Tibial artery (tissue), 4 donors: Measurements from ENCODE around the gene CSF3R.

Experiments
- DNase-seq, 2 donors: peaks; one replicate each; pipeline ENCODE4 v3.0.0-alpha.2; 2019
- H3K27ac ChIP-seq, 2 donors: fragments of 200-600 bp; sonication (generic) in 1 of 2; 1 replicate in 1 of 2; 2 replicates in 1 of 2; pipeline ENCODE4 v1.5.1; 2018 to 2019; ENCODE audit warnings: mild to moderate bottlenecking in 1 of 2
- H3K27me3 ChIP-seq, 2 donors: fragments of 200-600 bp; sonication (generic) in 1 of 2; one replicate each; pipeline versions ENCODE4 v1.5.1 to v1.6.0; 2016 to 2019
- H3K36me3 ChIP-seq, 3 donors: fragments of 200-600 bp; sonication (generic) in 2 of 3; one replicate each; pipeline ENCODE4 v1.5.1; 2016 to 2019; ENCODE audit warnings: mild to moderate bottlenecking in 2 of 3
- H3K4me1 ChIP-seq, 4 donors: fragments of 200-600 bp; sonication (generic) in 2 of 4; 1 replicate in 3 of 4; 2 replicates in 1 of 4; pipeline ENCODE4 v1.5.1; 2016 to 2019
- H3K4me3 ChIP-seq, 2 donors: fragments of 200-600 bp; sonication (generic) in 1 of 2; 1 replicate in 1 of 2; 2 replicates in 1 of 2; pipeline ENCODE4 v1.5.1; 2018 to 2019; ENCODE audit warnings: mild to moderate bottlenecking in 2 of 2
- H3K9me3 ChIP-seq, 3 donors: fragments of 200-600 bp; sonication (generic) in 1 of 3; one replicate each; pipeline ENCODE4 v1.5.1; 2016 to 2019
- CTCF ChIP-seq, 2 experiments: fragments of 200-600 bp in 1 of 2; fragments of 450-650 bp in 1 of 2; IDR thresholded peaks; one replicate each; pipeline ENCODE4 v1.5.1; 2017 to 2019; ENCODE audit warnings: antibody characterized with exemption in 2 of 2, mild to moderate bottlenecking in 1 of 2, moderate library complexity in 1 of 2
- intact Hi-C: fragments of 100-400 bp; cut with DNase I; formaldehyde crosslinking; loops from one replicate; pipeline ENCODE4 v1.15.0; 2023; ENCODE audit warnings: low total_unique reads

CSF3R gene

GRCh38 chr1:36522461-36523229 lies 39.9 kb upstream of the CSF3R start:
- Histone ChIP-seq H3K36me3 (no peaks in the 10 kb centered on the region), H3K27me3 (peaks cover 0 to 15% of the 10 kb centered on the region in 2 donors), H3K4me1 (no peaks in the 10 kb centered on the region), H3K27ac (no peak overlapping the region), H3K4me3 (no peak overlapping the region), H3K9me3 (no peaks in the 10 kb centered on the region)
- no peak for DNase-seq
- TF ChIP-seq CTCF (IDR thresholded peaks at IDR 0.05), result no peak
- intact Hi-C loops, result no loop called here

GRCh38 chr1:36522021-36522420 lies 39.3 kb upstream of the CSF3R start:
- Histone ChIP-seq H3K36me3 (no peaks in the 10 kb centered on the region), H3K4me1 (no peaks in the 10 kb centered on the region), H3K4me3 (no peak overlapping the region), H3K27me3 (peaks cover 0 to 14% of the 10 kb centered on the region in 2 donors), H3K9me3 (no peaks in the 10 kb centered on the region), H3K27ac (no peak overlapping the region)
- DNase-seq, result no peak
- intact Hi-C loops, result no loop called here
- no peak for TF ChIP-seq CTCF (IDR thresholded peaks at IDR 0.05)

GRCh38 chr1:36520771-36521420 lies 38.2 kb upstream of the CSF3R start:
- Histone ChIP-seq H3K9me3 (no peaks in the 10 kb centered on the region), H3K4me3 (no peak overlapping the region), H3K36me3 (no peaks in the 10 kb centered on the region), H3K27ac (no peak overlapping the region), H3K4me1 (no peaks in the 10 kb centered on the region), H3K27me3 (peaks cover 0 to 23% of the 10 kb centered on the region in 2 donors)
- intact Hi-C loops, result no loop called here
- TF ChIP-seq CTCF (IDR thresholded peaks at IDR 0.05), result no peak
- DNase-seq, result no peak

GRCh38 chr1:36520056-36520455 lies 37.3 kb upstream of the CSF3R start:
- H3K36me3 ChIP-seq, result no peaks in the 10 kb centered on the region
- H3K27ac ChIP-seq, result no peak overlapping the region
- intact Hi-C loops, result no loop called here
- no peak for DNase-seq
- H3K9me3 ChIP-seq, result no peaks in the 10 kb centered on the region
- no peaks in the 10 kb centered on the region for H3K4me1 ChIP-seq
- no peak for TF ChIP-seq CTCF (IDR thresholded peaks at IDR 0.05)
- no peak overlapping the region for H3K4me3 ChIP-seq
- peaks cover 0 to 29% of the 10 kb centered on the region in 2 donors for H3K27me3 ChIP-seq

GRCh38 chr1:36517011-36517771 lies 34.5 kb upstream of the CSF3R start:
- intact Hi-C loops, result loop anchor here (5.0 kb wide), 1 partner anchor 1745 kb away; no protein-coding TSS in a partner anchor
- no peak overlapping the region for H3K4me3 ChIP-seq
- no peak overlapping the region for H3K27ac ChIP-seq
- DNase-seq, result peak in 1 of 2 donors; percentile 48
- H3K4me1 ChIP-seq, result no peaks in the 10 kb centered on the region
- peaks cover 0 to 43% of the 10 kb centered on the region in 2 donors for H3K27me3 ChIP-seq
- no peaks in the 10 kb centered on the region for H3K9me3 ChIP-seq
- H3K36me3 ChIP-seq, result no peaks in the 10 kb centered on the region
- no peak for TF ChIP-seq CTCF (IDR thresholded peaks at IDR 0.05)
